CD14-positive monocyte (primary cell): ENCODE measurements around the gene SSTR4. TPM values are rescaled to one million over a fixed set of nuclear protein-coding genes. Genes with fewer than 3 reads are reported as not detected.

Experiments used
- DNase-seq, 3 donors: peaks; one replicate each; pipeline ENCODE4 v3.0.0-alpha.2; 2011 to 2022
- H2AFZ ChIP-seq: 2 replicates; pipeline ENCODE4 v1.6.0; 2012; ENCODE audit warnings: mild to moderate bottlenecking, low read depth, low read length, inconsistent platforms; ENCODE audit not compliant: insufficient read depth, poor library complexity, severe bottlenecking
- H3K27ac ChIP-seq, 2 donors: 1 replicate in 1 of 2; 2 replicates in 1 of 2; pipeline ENCODE4 v1.5.1; 2012 to 2013; ENCODE audit warnings: low read length in 2 of 2, control low read depth in 1 of 2, inconsistent platforms in 1 of 2, low read depth in 1 of 2, mild to moderate bottlenecking in 1 of 2
- H3K27me3 ChIP-seq, 2 donors: one replicate each; pipeline versions ENCODE4 v1.6.0 to v1.6.1; 2011 to 2013; ENCODE audit warnings: low read length in 2 of 2; ENCODE audit not compliant: control insufficient read depth in 2 of 2, insufficient read depth in 2 of 2
- H3K36me3 ChIP-seq, 2 donors: replicated peaks in 1 of 2; 1 replicate in 1 of 2; 2 replicates in 1 of 2; pipeline versions ENCODE4 v1.5.1 to v1.6.1; 2012 to 2013; ENCODE audit warnings: low read length in 2 of 2, control low read depth in 1 of 2, inconsistent platforms in 1 of 2, mild to moderate bottlenecking in 1 of 2; ENCODE audit not compliant: insufficient read depth in 2 of 2, control insufficient read depth in 1 of 2
- H3K4me1 ChIP-seq, 2 donors: 1 replicate in 1 of 2; 2 replicates in 1 of 2; pipeline versions ENCODE4 v1.5.1 to v1.6.1; 2012 to 2013; ENCODE audit warnings: low read length in 2 of 2, control low read depth in 1 of 2, inconsistent platforms in 1 of 2, mild to moderate bottlenecking in 1 of 2, moderate library complexity in 1 of 2; ENCODE audit not compliant: insufficient read depth in 2 of 2, control insufficient read depth in 1 of 2
- H3K4me2 ChIP-seq: replicated peaks from 2 replicates; pipeline ENCODE3; 2012; ENCODE audit warnings: low read length, moderate library complexity, mild to moderate bottlenecking; ENCODE audit not compliant: poor library complexity, severe bottlenecking; ENCODE audit errors: extremely low read depth
- H3K4me3 ChIP-seq, 3 experiments: fragments of 200-600 bp in 1 of 3; sonication (generic) in 1 of 3; replicated peaks in 1 of 3; 1 replicate in 2 of 3; 2 replicates in 1 of 3; pipeline ENCODE4 v1.5.1; 2011 to 2013; ENCODE audit warnings: low read length in 3 of 3, mild to moderate bottlenecking in 3 of 3, control low read depth in 2 of 3, low read depth in 2 of 3, inconsistent platforms in 1 of 3, moderate library complexity in 1 of 3
- H3K79me2 ChIP-seq: 2 replicates; pipeline ENCODE4 v1.6.0; 2012; ENCODE audit warnings: mild to moderate bottlenecking, control low read depth, inconsistent platforms, low read length, moderate library complexity; ENCODE audit not compliant: insufficient read depth
- H3K9ac ChIP-seq: 2 replicates; pipeline ENCODE4 v1.6.0; 2017; ENCODE audit warnings: low read length, mild to moderate bottlenecking; ENCODE audit not compliant: insufficient read depth, poor library complexity, severe bottlenecking
- H3K9me3 ChIP-seq, 2 donors: replicated peaks in 1 of 2; 1 replicate in 1 of 2; 2 replicates in 1 of 2; pipeline versions ENCODE4 v1.5.1 to v1.6.1; 2012 to 2013; ENCODE audit warnings: low read length in 2 of 2, control low read depth in 1 of 2; ENCODE audit not compliant: control insufficient read depth in 1 of 2, insufficient read depth in 1 of 2
- H4K20me1 ChIP-seq: 2 replicates; pipeline ENCODE4 v1.6.0; 2012; ENCODE audit warnings: mild to moderate bottlenecking, low read length, control low read depth, moderate library complexity; ENCODE audit not compliant: insufficient read depth
- H3K27ac Mint-ChIP-seq, 7 donors: one replicate each; pipeline ENCODE4 v1.8.0; 2020; ENCODE audit warnings: mild to moderate bottlenecking in 7 of 7, mixed read lengths in 7 of 7, moderate library complexity in 6 of 7, inconsistent platforms in 2 of 7
- H3K27me3 Mint-ChIP-seq, 3 donors: one replicate each; pipeline ENCODE4 v1.8.0; 2021 to 2022; ENCODE audit warnings: low read depth in 3 of 3, mild to moderate bottlenecking in 3 of 3, mixed read lengths in 3 of 3, moderate library complexity in 3 of 3, inconsistent platforms in 1 of 3
- H3K36me3 Mint-ChIP-seq, 2 donors: one replicate each; pipeline ENCODE4 v1.8.0; 2020; ENCODE audit warnings: mixed read lengths in 2 of 2, inconsistent platforms in 1 of 2, mild to moderate bottlenecking in 1 of 2
- H3K4me1 Mint-ChIP-seq: one replicate; pipeline ENCODE4 v1.8.0; 2020; ENCODE audit warnings: mild to moderate bottlenecking, mixed read lengths
- H3K4me3 Mint-ChIP-seq, 2 donors: one replicate each; pipeline ENCODE4 v1.8.0; 2020; ENCODE audit warnings: mild to moderate bottlenecking in 2 of 2, mixed read lengths in 2 of 2, moderate library complexity in 1 of 2
- H3K9me3 Mint-ChIP-seq, 7 donors: one replicate each; pipeline ENCODE4 v1.8.0; 2020 to 2022; ENCODE audit warnings: mixed read lengths in 7 of 7, mild to moderate bottlenecking in 6 of 7, moderate library complexity in 6 of 7, inconsistent platforms in 2 of 7
- WGBS: methylation state at CpG from one replicate; pipeline ENCODE4 v1.1.5; 2013; ENCODE audit warnings: missing lambda C conversion rate; ENCODE audit not compliant: insufficient coverage; 5-methylcytosine and 5-hydroxymethylcytosine counted together
- intact Hi-C, 2 donors: fragments of 100-400 bp; cut with micrococcal nuclease; formaldehyde crosslinking; loops; one replicate each; pipeline versions ENCODE4 v1.15.0 to v1.15.1; 2023
- polyA plus RNA-seq, 3 donors: library from polyadenylated mRNA; depleted of rRNA in 1 of 3; unstranded in 2 of 3; stranded (reverse) in 1 of 3; fragments of 300-500 nt in 2 of 3; fragments of >200 nt in 1 of 3; fragmentation: Illumina TruSeq in 2 of 3; gene quantifications; 1 replicate in 2 of 3; 2 replicates in 1 of 3; pipeline ENCODE4 v1.2.3, GENCODE V29; 2012 to 2021
- TF ChIP-seq, protein P1 (sequence below): fragments of 200-600 bp; IDR thresholded peaks from one replicate; pipeline ENCODE4 v1.8.0; 2022; ENCODE audit warnings: antibody characterized with exemption, mild to moderate bottlenecking

The SSTR4 gene
- polyA plus RNA-seq, 3 donors, result not detected

GRCh38 chr20:23000232-23000947 lies 34.7 kb upstream of the SSTR4 start:
- WGBS, result 100% methylated on average over 2 of the region's 6 CpGs

GRCh38 chr20:23002276-23002675 lies 32.8 kb upstream of the SSTR4 start:
- Mint-ChIP-seq H3K4me1 (peaks cover 14% of the 10 kb centered on the region), H3K27ac (no peak overlapping the region), H3K4me3 (no peak overlapping the region), H3K36me3 (no peaks in the 10 kb centered on the region), H3K27me3 (peaks cover 2 to 7% (median 4%) of the 10 kb centered on the region in 3 donors), H3K9me3 (no peaks in the 10 kb centered on the region)
- H2AFZ ChIP-seq, result no peak overlapping the region
- no peak overlapping the region for H3K4me3 ChIP-seq
- H3K4me1 ChIP-seq, result no peaks in the 10 kb centered on the region
- no peaks in the 10 kb centered on the region for H3K79me2 ChIP-seq
- H3K9me3 ChIP-seq, result no peaks in the 10 kb centered on the region
- H4K20me1 ChIP-seq, result no peaks in the 10 kb centered on the region
- intact Hi-C loops, result no loop called here
- no peak overlapping the region for H3K9ac ChIP-seq
- 21% methylated on average over 4 of the region's 6 CpGs for WGBS
- H3K27ac ChIP-seq, result no peak overlapping the region
- H3K36me3 ChIP-seq, result no peaks in the 10 kb centered on the region
- no peaks in the 10 kb centered on the region for H3K27me3 ChIP-seq
- DNase-seq, result peak; percentile 22 to 63 (median 33)
- H3K4me2 ChIP-seq, result no peak overlapping the region
- TF ChIP-seq, protein P1, sequence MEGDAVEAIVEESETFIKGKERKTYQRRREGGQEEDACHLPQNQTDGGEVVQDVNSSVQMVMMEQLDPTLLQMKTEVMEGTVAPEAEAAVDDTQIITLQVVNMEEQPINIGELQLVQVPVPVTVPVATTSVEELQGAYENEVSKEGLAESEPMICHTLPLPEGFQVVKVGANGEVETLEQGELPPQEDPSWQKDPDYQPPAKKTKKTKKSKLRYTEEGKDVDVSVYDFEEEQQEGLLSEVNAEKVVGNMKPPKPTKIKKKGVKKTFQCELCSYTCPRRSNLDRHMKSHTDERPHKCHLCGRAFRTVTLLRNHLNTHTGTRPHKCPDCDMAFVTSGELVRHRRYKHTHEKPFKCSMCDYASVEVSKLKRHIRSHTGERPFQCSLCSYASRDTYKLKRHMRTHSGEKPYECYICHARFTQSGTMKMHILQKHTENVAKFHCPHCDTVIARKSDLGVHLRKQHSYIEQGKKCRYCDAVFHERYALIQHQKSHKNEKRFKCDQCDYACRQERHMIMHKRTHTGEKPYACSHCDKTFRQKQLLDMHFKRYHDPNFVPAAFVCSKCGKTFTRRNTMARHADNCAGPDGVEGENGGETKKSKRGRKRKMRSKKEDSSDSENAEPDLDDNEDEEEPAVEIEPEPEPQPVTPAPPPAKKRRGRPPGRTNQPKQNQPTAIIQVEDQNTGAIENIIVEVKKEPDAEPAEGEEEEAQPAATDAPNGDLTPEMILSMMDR, result no peak

More at GRCh38 chr20:23000232-23000947, 34.7 kb upstream of the SSTR4 start:
- intact Hi-C loops, result no loop called here
- Mint-ChIP-seq H3K9me3 (no peaks in the 10 kb centered on the region), H3K27me3 (peaks cover 2 to 7% (median 4%) of the 10 kb centered on the region in 3 donors), H3K36me3 (no peaks in the 10 kb centered on the region), H3K4me3 (no peak overlapping the region), H3K27ac (no peak overlapping the region), H3K4me1 (peaks cover 11% of the 10 kb centered on the region)
- TF ChIP-seq, protein P1, result no peak
- Histone ChIP-seq H4K20me1 (no peaks in the 10 kb centered on the region), H3K9me3 (no peaks in the 10 kb centered on the region), H3K9ac (no peak overlapping the region), H3K27ac (no peak overlapping the region), H2AFZ (no peak overlapping the region), H3K4me3 (no peak overlapping the region), H3K36me3 (no peaks in the 10 kb centered on the region), H3K79me2 (no peaks in the 10 kb centered on the region), H3K4me2 (no peak overlapping the region), H3K27me3 (no peaks in the 10 kb centered on the region), H3K4me1 (no peaks in the 10 kb centered on the region)
- no peak for DNase-seq
